ENCODE measurements around the gene PTPRN2.
"Not testable (repeated sequence)": the region's sequence is repeated elsewhere in the genome, so short reads cannot be mapped to it uniquely, and the experiment has no call there.

Gene PTPRN2

DNA sequence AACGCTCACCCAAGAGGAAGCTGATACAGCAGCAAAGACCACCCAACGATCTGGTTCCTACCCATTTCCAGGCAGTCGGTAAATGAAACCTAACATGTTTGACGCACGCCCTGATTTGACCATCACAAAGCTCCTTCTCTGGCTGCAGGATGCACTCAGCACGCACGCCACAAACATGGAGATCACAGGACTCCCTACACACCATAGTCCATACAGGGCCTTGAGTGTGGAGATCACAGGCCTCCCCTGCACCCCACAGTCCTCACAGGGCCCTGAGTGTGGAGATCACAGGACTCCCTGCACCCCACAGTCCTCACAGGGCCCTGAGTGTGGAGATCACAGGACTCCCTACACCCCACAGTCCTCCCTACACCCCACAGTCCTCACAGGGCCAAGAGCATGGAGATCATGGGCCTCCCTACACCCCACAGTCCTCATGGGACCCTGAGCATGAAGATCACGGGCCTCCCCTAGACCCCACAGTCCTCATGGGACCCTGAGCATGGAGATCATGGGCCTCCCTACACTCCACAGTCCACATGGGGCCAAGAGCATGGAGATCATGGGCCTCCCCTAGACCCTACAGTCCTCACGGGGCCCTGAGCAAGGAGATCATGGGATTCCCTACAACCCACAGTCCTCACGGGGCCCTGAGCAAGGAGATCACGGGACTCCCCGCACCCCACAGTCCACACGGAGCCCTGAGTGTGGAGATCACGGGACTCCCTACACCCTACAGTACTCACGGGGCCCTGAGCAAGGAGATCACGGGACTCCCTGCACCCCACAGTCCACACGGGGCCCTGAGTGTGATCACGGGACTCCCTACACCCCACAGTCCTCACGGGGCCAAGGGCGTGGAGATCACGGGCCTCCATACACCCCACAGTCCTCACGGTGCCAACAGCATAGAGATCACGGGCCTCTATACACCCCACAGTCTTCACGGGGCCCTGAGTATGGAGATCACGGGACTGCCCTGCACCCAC, 841.6 kb downstream of the PTPRN2 start:
- no peak for DNase-seq

- no peak for DNase-seq
Measured at GRCh38 chr7:157744786-157745601, 842.6 kb downstream of the PTPRN2 start.

DNA sequence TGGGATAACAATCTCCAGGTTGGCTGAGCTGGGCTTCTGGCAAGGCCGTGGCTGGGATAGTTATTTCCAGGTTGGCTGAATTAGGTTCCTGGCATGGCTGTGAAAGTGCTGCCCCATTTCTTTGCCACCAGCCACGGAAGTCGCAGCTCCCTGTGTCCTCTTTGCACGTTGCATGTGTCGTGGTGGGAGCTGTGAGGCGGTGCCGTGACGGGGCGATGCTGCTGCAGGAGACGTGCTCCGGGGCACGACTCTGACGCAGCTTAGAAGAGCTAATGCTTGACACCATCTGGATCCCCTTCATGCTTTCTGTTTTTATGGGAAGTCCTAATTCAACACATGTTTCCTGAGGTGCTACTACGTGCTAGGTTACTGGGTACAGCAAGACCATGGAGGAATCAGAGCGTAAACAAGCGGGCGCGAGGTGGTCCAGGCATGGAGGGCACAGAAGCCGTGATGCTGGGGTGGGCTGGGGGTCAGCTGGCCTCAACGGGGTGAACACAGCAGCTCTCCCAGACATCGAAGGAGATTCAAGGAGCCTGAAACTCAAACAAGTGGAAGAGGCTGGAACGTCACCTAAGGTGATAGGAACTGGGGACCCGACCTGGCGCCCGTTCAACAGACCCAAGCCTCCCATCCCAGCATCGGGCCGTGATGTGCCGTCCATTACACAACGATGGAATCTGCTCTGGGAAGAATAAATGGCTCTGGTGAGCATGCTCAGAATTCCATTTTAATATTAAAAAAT, 843.7 kb downstream of the PTPRN2 start:
- no peak for DNase-seq

DNA sequence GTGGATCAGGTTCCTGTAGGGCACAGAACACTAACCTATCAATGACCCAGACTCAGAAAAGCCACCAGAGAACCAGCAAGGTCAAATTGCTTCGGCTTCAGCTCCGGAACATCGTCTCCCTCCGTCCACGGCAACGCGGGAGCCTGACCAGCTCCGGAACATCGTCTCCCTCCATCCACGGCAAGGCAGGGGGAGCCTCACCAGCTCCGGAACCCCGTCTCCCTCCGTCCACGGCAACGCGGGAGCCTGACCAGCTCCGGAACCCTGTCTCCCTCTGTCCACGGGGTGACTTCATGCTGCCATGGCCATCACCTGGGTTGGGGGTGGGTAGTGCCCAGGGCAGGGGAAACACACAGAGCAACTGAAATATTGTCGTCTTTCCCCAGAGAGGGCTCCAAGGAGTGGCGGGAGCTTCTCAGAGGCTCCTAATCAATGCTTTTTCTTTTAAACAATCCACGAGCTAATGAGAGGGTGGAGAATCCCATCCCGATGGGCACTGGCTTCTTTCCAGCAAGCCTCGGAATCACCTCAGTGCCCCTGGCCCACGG, 847.3 kb downstream of the PTPRN2 start:
- DNase-seq: no peak

- DNase-seq: no peak
Measured at GRCh38 chr7:157739650-157740049, 848.0 kb downstream of the PTPRN2 start.

GRCh38 chr7:157739031-157739430, 848.6 kb downstream of the PTPRN2 start:
- DNase-seq: no peak

- no peak for DNase-seq
Measured at GRCh38 chr7:157738066-157738460, 849.6 kb downstream of the PTPRN2 start.

- no peak for DNase-seq
Measured at GRCh38 chr7:157737151-157738065, 850.2 kb downstream of the PTPRN2 start.

- no peak for DNase-seq
Measured at GRCh38 chr7:157736341-157736740, 851.3 kb downstream of the PTPRN2 start.

- no peak for DNase-seq
Measured at GRCh38 chr7:157735826-157736225, 851.8 kb downstream of the PTPRN2 start.

- no peak for DNase-seq
Measured at GRCh38 chr7:157734676-157735640, 852.7 kb downstream of the PTPRN2 start.

GRCh38 chr7:157733760-157734395, 853.7 kb downstream of the PTPRN2 start:
- not testable (repeated sequence) for DNase-seq

- DNase-seq: no peak
Measured at GRCh38 chr7:157731126-157731525, 856.5 kb downstream of the PTPRN2 start.

- DNase-seq: no peak
Measured at GRCh38 chr7:157730614-157731013, 857.0 kb downstream of the PTPRN2 start.

GRCh38 chr7:157729566-157729965, 858.1 kb downstream of the PTPRN2 start:
- no peak for DNase-seq

DNA sequence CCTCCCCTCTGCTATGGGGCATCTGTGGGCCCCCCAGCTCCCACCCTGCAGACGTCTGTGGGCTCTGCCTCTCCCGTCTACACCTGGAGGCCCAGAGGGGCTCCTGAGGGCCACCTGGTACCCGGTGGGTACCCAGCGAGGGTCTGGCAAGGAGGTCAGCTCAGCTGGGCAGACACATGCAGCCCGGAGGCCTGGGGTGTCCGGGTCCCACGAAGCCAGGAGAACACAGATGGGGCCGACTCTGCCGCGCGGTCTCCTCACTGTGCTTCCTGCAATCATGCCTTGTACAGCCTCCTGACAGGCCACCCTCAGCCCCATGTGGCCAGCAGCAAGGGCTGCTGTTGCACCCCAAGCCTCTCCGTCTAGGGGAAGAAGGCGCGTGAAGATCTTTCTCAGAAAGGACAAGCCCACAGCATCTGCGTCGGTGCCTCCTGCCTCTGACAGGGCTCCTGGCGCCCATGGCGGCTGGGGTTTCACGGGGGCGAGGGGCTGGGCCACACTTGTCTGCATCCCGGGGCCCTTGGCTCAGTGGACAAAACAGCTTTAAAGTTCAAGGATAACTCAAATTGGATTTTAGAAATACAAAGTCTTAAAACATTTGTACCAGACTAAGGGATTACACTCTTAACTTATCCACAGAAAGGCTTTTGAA, 859.5 kb downstream of the PTPRN2 start:
- DNase-seq: no peak

DNA sequence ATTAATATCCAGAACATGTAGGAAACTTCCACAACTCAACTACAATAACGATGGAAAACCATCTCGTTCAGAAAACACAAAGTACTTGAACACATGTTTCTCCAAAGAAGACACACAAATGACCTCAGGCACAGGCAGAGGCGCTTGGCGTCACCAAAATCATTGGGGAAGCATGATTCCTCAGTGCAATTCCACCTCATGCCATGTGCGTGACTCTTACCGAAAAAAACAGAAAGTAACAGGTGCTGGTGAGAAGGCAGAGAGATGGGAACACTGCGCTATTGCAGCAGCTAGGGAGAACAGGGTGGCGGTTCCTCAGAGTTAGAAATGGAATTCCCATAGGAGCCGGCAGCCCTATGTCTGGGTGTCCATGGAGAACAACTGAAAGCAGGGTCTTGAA, 860.9 kb downstream of the PTPRN2 start:
- no peak for DNase-seq

DNA sequence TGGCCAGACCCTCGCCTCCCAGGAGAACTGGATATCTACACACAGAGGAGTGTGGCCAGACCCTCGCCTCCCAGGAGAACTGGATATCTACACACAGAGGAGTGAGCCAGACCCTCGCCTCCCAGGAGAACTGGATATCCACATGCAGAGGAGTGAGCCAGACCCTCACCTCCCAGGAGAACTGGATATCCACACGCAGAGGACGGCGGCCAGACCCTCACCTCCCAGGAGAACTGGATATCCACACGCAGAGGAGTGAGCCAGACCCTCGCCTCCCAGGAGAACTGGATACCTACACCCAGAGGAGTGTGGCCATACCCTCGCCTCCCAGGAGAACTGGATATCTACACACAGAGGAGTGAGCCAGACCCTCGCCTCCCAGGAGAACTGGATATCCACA, 862.3 kb downstream of the PTPRN2 start:
- DNase-seq: not testable (repeated sequence)

- DNase-seq: no peak
Measured at GRCh38 chr7:157723205-157723604, 864.4 kb downstream of the PTPRN2 start.

Data from SIG-M5 (cell line).